GM04504 (cell line): ENCODE measurements around the gene MEAK7.
A peak's percentile ranks its signal among the peaks of the same experiment; 100 is the strongest.
"Not testable (repeated sequence)": the region's sequence is repeated elsewhere in the genome, so short reads cannot be mapped to it uniquely, and the experiment has no call there.

Experiments used
- DNase-seq: peaks from one replicate; pipeline ENCODE4 v3.0.0-alpha.2; 2012; ENCODE audit warnings: low read depth

MEAK7 gene

DNA sequence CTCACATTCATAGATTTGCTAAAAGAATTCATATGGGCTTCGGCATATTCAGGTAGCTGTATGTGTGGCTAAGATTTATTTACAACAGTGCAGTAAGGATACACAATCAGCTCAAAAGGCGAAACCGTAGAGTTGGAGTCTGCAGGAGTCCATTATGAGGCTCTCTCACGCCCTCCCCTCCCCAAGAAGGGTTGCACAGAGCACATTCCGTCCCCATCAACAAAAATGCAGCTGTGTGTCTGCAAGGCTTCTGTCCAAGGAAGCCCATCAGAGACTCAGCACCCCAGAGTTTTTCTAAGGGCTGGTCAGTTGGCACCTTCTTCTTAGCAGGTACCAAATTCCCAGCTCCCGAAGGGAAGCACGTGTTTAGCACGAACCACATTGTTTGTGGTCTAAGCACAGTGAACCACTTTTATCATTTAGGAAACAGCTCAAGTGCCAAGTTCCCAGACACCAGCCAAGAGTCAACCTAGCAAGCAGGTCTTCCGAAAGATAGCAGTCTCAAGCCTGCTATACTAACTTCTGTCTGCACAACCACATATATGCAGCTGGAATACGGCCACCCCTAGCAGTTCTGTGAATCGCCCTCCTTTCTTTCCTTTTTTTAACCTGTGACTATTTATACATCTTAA is 28.5 kb upstream of the MEAK7 start:
- no peak for DNase-seq

DNA sequence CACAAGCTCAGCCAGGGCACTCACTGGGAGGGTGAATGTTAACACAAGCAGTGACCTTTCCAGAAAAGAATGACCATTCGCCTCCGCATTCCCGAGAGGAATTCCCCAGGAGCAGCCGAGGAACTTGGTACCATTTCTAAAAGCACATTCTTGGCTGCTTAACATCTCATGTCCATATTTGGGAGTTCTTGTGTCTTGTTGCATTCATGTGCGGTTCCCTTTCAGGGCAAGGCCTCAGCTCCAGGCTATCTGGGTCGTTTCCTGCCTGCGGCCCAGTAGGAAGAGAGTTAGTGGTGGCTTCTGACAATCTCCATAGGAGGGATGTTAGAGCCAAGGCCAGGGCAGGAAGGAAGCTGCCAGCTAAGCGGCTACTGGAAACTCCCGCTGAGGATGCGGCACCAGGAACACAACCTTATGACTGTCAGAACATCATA is 27.8 kb upstream of the MEAK7 start:
- peak; percentile 95 for DNase-seq

GRCh38 chr16:84531671-84532111 is 27.2 kb upstream of the MEAK7 start:
- DNase-seq = no peak

DNA sequence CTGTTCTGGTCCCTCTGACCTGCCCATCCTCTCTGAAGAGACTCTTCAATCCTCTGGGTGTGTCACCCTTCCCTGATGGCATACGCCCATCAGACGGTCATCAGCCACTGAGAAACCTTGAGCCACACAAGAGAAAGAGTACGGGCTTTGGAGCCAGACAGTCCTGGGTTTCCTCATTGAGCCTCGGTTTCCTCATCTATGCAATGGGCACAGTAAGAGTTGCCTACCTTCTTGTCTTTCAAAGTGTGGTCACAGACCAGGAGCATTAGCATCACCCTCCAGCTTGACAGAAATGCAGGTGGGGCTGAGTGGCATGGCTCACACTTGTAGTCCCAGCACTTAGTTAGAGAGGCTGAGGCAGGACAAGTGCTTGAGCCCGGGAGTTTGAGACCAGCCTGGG is 26.1 kb upstream of the MEAK7 start:
- no peak for DNase-seq

- DNase-seq = no peak
Observed at GRCh38 chr16:84529607-84530006, 25.1 kb upstream of the MEAK7 start.

- no peak for DNase-seq
Observed at GRCh38 chr16:84528322-84528721, 23.9 kb upstream of the MEAK7 start.

- DNase-seq = no peak
Observed at GRCh38 chr16:84527532-84528269, 23.2 kb upstream of the MEAK7 start.

- no peak for DNase-seq
Observed at GRCh38 chr16:84526794-84527531, 22.5 kb upstream of the MEAK7 start.

- not testable (repeated sequence) for DNase-seq
Observed at GRCh38 chr16:84524941-84525581, 20.6 kb upstream of the MEAK7 start.

GRCh38 chr16:84524346-84524920 is 20.0 kb upstream of the MEAK7 start:
- no peak for DNase-seq

- DNase-seq = no peak
Observed at GRCh38 chr16:84521497-84521770, 17.0 kb upstream of the MEAK7 start.

- no peak for DNase-seq
Observed at GRCh38 chr16:84520725-84521496, 16.5 kb upstream of the MEAK7 start.

DNA sequence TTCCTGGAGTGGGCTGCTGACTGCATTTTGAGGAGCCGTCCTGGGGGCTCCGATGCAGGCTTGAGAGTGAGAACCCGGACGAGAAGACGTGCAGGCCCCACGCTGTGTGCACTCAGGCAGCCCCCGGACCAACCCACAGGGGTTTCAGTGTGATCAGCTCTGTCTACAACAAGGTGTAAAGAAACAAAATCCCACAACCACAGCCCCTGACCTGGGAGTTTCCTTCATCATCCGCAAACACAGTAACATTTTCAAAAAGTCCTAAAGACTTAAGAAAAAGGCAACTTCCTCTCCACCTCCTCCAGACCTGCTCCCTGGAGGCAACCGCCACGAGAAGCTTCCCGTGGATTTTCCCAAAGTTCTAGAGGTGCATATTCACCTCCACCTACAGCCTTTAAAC is 15.4 kb upstream of the MEAK7 start:
- no peak for DNase-seq

GRCh38 chr16:84518804-84519341 is 14.4 kb upstream of the MEAK7 start:
- no peak for DNase-seq

DNA sequence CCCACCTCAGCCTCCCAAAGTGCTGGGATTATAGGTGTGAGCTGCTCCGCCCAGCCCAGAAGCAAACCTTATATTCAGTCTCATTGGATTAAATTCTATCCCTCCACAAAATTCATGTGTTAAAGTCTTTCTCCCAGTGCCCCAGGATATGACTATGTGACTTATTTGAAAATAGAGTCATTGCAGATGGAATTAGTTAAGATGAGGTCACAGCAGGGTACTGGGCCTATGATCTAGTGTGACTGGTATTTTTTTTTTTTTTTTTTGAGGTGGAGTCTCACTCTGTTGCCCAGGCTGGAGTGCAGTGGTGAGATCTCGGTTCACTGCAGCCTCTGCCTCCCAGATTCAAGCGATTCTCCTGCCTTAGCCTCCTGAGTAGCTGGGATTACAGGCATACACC is 13.8 kb upstream of the MEAK7 start:
- DNase-seq = peak; percentile 58

DNA sequence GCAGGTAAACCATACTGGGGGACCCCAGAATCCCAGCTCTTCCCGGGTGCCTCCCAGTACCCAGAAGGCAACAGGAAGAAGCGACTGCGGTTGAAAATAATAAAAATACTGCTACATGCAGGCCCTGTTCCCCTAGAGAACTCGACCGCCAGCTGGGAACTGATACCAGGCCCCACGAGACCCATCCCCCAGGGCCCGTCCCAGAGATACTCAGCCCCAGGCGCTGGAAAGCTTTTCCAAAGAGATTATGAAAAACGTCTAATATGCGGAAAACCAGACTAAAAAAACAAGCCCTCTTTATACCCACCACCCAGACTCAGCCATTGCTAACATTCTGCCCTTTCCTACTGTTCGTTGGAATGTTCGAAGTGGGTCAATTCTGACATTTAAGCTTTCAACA is 12.9 kb upstream of the MEAK7 start:
- DNase-seq = no peak

GRCh38 chr16:84514874-84515835 is 10.7 kb upstream of the MEAK7 start:
- no peak for DNase-seq

DNA sequence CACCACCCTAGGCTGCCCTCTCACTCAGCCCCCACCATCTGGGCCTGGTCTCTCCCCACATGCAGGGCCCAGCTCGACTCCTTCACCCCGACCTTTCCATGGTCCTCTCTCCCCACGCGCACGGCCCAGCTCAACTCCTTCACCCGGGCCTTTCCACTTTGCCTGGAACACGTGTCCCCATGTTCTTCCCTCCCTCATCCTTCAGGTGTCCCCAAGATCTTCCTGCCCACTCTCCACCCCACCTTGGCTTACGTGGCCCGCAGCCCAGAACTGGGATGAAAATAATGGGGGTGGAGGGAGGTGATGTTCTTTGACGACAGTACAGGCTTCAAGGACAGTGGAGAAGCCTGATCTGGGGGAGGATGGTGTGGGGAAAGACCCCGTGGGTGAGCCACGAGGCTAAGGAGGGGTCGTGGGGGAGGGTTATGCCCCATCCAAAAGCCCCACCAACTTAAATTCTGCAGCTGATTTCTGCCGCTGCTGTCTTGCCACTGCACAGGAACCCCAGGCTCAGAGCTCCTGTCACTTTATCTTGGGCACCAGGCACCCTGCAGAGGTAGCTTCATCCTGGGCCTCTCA is 9.9 kb upstream of the MEAK7 start:
- DNase-seq = no peak

- DNase-seq = no peak
Observed at GRCh38 chr16:84513666-84514065, 9.2 kb upstream of the MEAK7 start.

DNA sequence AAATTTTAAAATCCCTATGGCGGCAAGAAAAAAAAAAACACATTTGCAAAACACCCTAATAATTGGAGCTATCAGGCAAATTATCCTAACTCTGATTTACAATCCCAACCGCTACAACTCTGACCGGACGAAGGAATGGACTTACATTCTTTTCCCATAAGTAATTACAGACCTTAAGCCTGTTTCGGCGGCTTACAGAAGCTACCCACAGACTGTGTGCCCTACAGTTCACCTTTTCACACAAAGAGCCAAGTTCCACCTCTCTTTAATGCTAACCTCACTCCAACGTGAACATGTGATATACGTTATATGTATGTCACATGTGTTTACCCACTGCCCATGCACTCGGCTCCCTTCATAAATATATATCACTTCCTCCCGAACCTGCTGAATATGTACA is 8.7 kb upstream of the MEAK7 start:
- no peak for DNase-seq
